ENCODE measurements around the gene DHCR24.
A peak's percentile ranks its signal among the peaks of the same experiment; 100 is the strongest.
"Not testable (repeated sequence)": the region's sequence is repeated elsewhere in the genome, so short reads cannot be mapped to it uniquely, and the experiment has no call there.

Gene DHCR24

GRCh38 chr1:54886724-54887664, at the start of gene DHCR24:
Gene DHCR24, minus strand, starts transcription at chr1:54887195. Its CDS starts 76 bp downstream, at chr1:54887119.
- Histone ChIP-seq H3F3A (ENCODE audit: insufficient read depth, low read length) (no peaks in the 10 kb centered on the region), H3K9ac (ENCODE audit: low read length) (peak within 1 kb of the TSS; percentile 69), H3K9me2 (replicated peaks; ENCODE audit: insufficient read depth, low read length) (no peaks in the 10 kb centered on the region), H3K4me1 (ENCODE audit: low read length) (peaks cover 7% of the 10 kb centered on the region; the same call in 1 of the 2 replicates), H3K79me2 (ENCODE audit: low read length) (peaks cover 35% of the 10 kb centered on the region), H3K4me2 (ENCODE audit: low read depth, low read length) (peak within 1 kb of the TSS; percentile 62), H3K4me3 (ENCODE audit: low read length) (peak within 1 kb of the TSS; percentile 90), H3K36me3 (replicated peaks; ENCODE audit: insufficient read depth, low read length) (no peaks in the 10 kb centered on the region), H3K9me3 (replicated peaks; ENCODE audit: insufficient read depth, low read length) (no peaks in the 10 kb centered on the region), H3K27ac (ENCODE audit: low read length) (peak within 1 kb of the TSS; percentile 18; the same call in 1 of the 2 replicates), H4K20me1 (ENCODE audit: insufficient read depth, low read length) (no peaks in the 10 kb centered on the region), H3K27me3 (replicated peaks; ENCODE audit: insufficient read depth, low read length) (no peaks in the 10 kb centered on the region), H2AFZ (ENCODE audit: low read length) (peak within 1 kb of the TSS; percentile 95)
- no peak for TF ChIP-seq CTCF (IDR thresholded peaks at IDR 0.05; ENCODE audit: low read length)
- peak; percentile 87 for DNase-seq

GRCh38 chr1:54936791-54937190, 49.8 kb upstream of the DHCR24 start:
- Histone ChIP-seq H3K9me2 (replicated peaks; ENCODE audit: insufficient read depth, low read length) (no peaks in the 10 kb centered on the region), H3K36me3 (replicated peaks; ENCODE audit: insufficient read depth, low read length) (no peaks in the 10 kb centered on the region), H3K79me2 (ENCODE audit: low read length) (no peaks in the 10 kb centered on the region), H4K20me1 (ENCODE audit: insufficient read depth, low read length) (no peaks in the 10 kb centered on the region), H3K9ac (ENCODE audit: low read length) (no peak overlapping the region), H2AFZ (ENCODE audit: low read length) (no peak overlapping the region), H3K27me3 (replicated peaks; ENCODE audit: insufficient read depth, low read length) (no peaks in the 10 kb centered on the region), H3K27ac (ENCODE audit: low read length) (no peak overlapping the region), H3K4me2 (ENCODE audit: low read depth, low read length) (no peak overlapping the region), H3F3A (ENCODE audit: insufficient read depth, low read length) (no peaks in the 10 kb centered on the region), H3K4me3 (ENCODE audit: low read length) (no peak overlapping the region), H3K9me3 (replicated peaks; ENCODE audit: insufficient read depth, low read length) (no peaks in the 10 kb centered on the region), H3K4me1 (ENCODE audit: low read length) (no peaks in the 10 kb centered on the region)
- TF ChIP-seq EZH2phosphoT487 (IDR thresholded peaks at IDR 0.05; ENCODE audit: low read length) (no peak), EZH2 (optimal IDR thresholded peaks at IDR 0.05; ENCODE audit: low read depth, low read length) (no peak), CTCF (IDR thresholded peaks at IDR 0.05; ENCODE audit: low read length) (no peak)
- no peak for DNase-seq

- Histone ChIP-seq H3K79me2 (ENCODE audit: low read length) (no peaks in the 10 kb centered on the region), H3K4me3 (ENCODE audit: low read length) (no peak overlapping the region), H2AFZ (ENCODE audit: low read length) (no peak overlapping the region), H3K9me3 (replicated peaks; ENCODE audit: insufficient read depth, low read length) (no peaks in the 10 kb centered on the region), H3F3A (ENCODE audit: insufficient read depth, low read length) (no peaks in the 10 kb centered on the region), H3K9me2 (replicated peaks; ENCODE audit: insufficient read depth, low read length) (no peaks in the 10 kb centered on the region), H3K9ac (ENCODE audit: low read length) (no peak overlapping the region), H3K4me2 (ENCODE audit: low read depth, low read length) (no peak overlapping the region), H3K27ac (ENCODE audit: low read length) (no peak overlapping the region), H4K20me1 (ENCODE audit: insufficient read depth, low read length) (no peaks in the 10 kb centered on the region), H3K36me3 (replicated peaks; ENCODE audit: insufficient read depth, low read length) (no peaks in the 10 kb centered on the region), H3K27me3 (replicated peaks; ENCODE audit: insufficient read depth, low read length) (no peaks in the 10 kb centered on the region), H3K4me1 (ENCODE audit: low read length) (no peaks in the 10 kb centered on the region)
- DNase-seq: no peak
- TF ChIP-seq EZH2 (optimal IDR thresholded peaks at IDR 0.05; ENCODE audit: low read depth, low read length): no peak
- TF ChIP-seq CTCF (IDR thresholded peaks at IDR 0.05; ENCODE audit: low read length): no peak
- TF ChIP-seq EZH2phosphoT487 (IDR thresholded peaks at IDR 0.05; ENCODE audit: low read length): no peak
These were observed 47.9 kb upstream of the DHCR24 start for GRCh38 chr1:54934869-54935268.

DNA sequence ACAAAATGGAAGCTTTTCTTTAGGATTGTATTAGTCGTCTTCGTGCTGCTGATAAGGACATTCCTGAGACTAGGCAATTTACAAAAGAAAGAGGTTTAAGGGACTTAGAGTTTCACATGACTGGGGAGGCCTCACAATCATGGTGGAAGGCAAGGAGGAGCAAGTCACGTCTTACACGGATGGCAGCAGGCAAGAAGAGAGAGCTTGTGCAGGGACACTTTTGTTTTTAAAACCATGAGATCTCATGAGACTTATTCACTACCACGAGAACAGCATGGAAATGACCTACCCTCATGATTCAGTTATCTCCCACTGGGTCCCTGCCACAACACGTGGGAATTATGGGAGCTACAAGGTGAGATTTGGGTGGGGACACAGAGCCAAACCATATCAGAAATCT, 47.1 kb upstream of the DHCR24 start:
- DNase-seq; H3K9ac ChIP-seq (ENCODE audit: low read length); H3K79me2 ChIP-seq (ENCODE audit: low read length); H3K4me1 ChIP-seq (ENCODE audit: low read length); H3K9me3 ChIP-seq (replicated peaks; ENCODE audit: insufficient read depth, low read length); H3K27me3 ChIP-seq (replicated peaks; ENCODE audit: insufficient read depth, low read length); H3K36me3 ChIP-seq (replicated peaks; ENCODE audit: insufficient read depth, low read length); H3K27ac ChIP-seq (ENCODE audit: low read length); H3K4me3 ChIP-seq (ENCODE audit: low read length); H2AFZ ChIP-seq (ENCODE audit: low read length); H3K4me2 ChIP-seq (ENCODE audit: low read depth, low read length); H3F3A ChIP-seq (ENCODE audit: insufficient read depth, low read length); H4K20me1 ChIP-seq (ENCODE audit: insufficient read depth, low read length); H3K9me2 ChIP-seq (replicated peaks; ENCODE audit: insufficient read depth, low read length): not testable (repeated sequence)
